SKM-1 (cell line): Measurements from ENCODE around the gene CCL26.
"Not testable (repeated sequence)": the region's sequence is repeated elsewhere in the genome, so short reads cannot be mapped to it uniquely, and the experiment has no call there.

Experiments used
- DNase-seq: peaks from one replicate; lab custom pipeline; 2025; ENCODE audit not compliant: unreplicated experiment; lab: John Stamatoyannopoulos, UW

Gene CCL26

DNA sequence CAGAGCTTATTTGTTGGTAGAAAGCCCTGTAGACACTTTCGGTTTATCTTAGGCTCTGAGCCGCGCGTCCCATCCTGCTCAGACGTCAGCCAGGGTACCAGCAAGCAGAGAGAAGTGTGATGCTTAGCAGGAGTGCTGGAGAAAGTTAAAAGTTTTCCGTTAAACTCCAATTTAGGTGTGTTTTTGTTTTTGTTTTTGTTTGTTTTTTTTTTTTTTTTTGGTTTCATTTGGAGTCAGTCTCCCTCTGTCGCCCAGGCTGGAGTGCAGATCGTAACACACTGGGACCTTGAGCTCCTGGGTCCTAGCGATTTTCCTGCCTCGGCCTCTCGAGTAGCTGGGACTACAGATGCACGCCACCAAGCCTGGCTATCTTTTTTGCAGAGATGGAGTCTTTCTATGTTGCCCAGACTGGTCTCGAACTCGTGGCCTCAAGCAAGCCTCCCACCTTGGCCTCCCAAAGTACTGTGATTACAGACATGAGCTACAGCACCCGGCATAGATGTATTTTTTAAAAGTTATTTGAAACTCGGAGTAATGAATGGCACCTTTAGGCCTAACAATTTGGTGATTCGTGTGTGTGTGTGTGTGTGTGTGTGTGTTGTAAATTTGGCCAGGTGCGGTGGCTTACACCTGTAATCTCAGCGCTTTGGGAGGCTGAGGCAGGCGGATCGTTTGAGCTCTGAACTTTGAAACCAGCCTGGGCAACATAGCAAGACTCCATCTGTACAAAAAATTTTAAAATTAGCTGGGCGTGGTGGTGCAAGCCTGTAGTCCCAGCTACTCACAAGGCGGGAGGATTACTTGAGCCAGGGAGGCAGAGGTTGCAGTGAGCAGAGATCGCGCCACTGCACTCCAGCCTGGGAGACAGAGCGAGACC, 32.0 kb downstream of the CCL26 start:
- DNase-seq, result no peak

DNA sequence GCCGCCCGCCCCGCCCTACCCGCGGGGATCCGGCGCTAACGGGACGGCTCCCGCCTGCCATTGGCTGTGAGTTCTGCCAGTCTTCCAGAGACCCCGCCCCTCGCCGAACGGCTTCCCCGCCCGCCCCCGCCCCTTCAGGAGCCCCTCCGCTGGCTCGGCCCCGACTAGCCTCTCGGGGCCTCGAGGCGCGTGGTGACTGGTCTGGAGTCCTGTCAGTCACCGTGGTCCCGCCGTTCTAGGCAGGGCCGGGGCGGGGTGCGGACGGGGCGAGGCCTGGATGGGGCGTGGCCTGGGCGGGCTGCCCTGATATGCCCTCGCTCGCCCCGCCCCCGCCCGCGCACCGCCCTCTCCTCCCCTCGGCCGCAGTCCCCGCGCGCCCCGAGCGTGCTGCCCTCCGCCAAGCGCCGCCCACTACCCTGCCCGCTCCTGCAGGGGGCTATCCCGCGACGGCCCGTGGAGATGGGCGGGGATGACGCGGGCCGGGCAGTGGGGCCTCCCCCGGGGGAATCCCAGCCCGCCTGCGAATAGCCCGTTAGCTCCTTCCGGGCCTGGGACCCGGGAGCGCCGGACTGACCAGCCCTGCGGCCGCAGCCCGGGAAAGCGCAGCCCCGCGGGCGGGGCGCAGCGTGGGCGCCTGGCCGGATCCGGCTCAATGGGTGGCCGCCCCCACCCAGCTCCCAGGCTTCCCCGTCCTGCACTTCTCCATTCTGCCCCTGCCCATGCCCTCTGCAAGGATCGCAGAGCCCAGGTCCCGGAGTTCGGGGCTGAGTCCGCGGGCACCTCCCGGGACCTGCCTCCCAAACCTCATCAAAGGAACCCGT, 32.8 kb downstream of the CCL26 start:
- peak; percentile 94 for DNase-seq

DNA sequence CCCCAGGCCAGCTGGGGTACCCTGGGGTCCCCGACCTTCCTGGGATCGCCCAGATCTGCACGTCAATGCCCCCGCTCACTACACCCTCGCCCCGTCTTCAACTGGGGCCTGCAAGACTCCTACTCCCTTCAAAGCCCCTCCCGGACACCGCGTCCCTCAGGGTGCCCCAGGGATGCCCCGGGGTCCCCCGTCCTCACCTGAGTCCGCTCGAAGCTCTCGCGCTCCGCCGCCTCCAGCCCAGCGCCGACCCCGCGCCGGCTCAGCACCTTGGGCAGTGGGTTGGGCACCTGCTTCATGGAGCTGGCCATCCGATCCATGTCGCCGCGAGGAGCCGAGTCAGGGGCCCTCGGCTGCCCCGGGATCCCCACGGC, 33.4 kb downstream of the CCL26 start, which contains the start of gene HIP1:
HIP1 (minus strand) TSS at position 338 of the 371 bp plus-strand sequence; CDS start at position 317, 21 bp downstream.
- no peak for DNase-seq

DNA sequence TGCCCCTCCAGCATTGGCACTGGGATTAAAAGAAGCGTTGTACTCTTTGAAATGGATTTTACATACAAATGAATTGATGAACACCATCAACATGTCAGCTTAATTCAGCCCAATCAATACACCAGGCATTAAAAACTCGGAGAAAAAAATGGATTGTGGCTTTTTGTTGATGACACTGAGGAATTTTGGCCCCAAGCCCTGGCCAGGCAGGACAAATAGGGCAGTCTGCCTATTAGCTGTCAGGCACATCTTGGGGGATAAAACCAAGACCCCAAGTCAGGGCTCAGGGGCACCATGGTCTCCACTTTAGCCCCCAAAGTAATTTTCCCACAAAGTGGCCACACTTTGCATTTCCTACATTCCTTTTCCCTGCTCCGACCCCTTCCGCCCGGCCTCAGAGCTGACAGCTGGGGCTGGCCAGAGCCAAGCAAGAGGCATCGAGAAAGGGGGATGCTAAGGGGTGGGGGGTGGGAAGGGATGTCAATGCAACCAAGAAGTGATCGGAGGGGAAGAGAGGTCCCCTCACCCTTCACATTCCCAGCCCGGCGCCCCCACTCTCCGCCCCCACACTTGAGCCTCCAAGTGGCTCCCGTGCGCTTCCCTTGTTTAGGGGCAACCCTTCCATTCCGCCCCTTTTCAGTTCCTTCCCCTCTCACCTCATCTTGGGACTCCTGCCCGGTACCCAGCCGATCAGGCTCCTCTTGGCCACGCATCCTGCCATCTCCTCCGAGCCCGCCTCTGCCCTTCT, 34.0 kb downstream of the CCL26 start:
- no peak for DNase-seq

DNA sequence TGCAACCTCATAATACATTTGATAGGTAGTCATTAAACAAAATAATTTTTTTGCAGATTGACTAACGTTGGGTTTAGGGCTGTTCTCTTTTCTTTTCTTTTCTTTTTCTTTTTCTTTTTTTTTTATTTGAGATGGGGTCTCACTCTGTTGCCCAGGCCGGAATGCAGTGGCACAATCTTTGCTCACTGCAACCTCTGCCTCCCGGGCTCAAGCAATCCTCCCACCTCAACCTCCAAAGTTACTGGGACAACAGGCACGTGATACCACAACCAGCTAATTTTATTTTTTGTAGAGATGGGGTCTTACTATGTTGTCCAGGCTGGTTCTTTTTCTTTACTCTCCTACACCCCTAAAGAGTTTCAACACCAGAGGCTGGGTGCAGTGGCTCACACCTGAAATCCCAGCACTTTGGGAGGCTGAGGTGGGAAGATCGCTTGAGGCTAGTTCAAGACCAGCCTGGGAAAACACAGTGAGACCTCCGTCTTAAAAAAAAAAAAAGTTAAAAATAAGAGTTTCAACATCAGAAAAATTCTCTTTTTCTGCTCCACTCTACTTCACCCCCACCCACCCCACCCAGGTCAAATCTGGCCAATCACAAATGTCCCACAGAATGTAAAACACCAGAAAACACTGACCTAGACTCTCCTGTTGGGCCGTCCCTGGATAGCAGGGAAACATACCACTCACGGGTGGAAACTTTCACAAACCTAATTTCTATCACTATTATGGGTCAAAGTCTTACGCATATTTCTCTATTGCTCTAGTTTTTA, 36.2 kb downstream of the CCL26 start:
- DNase-seq, result no peak

DNA sequence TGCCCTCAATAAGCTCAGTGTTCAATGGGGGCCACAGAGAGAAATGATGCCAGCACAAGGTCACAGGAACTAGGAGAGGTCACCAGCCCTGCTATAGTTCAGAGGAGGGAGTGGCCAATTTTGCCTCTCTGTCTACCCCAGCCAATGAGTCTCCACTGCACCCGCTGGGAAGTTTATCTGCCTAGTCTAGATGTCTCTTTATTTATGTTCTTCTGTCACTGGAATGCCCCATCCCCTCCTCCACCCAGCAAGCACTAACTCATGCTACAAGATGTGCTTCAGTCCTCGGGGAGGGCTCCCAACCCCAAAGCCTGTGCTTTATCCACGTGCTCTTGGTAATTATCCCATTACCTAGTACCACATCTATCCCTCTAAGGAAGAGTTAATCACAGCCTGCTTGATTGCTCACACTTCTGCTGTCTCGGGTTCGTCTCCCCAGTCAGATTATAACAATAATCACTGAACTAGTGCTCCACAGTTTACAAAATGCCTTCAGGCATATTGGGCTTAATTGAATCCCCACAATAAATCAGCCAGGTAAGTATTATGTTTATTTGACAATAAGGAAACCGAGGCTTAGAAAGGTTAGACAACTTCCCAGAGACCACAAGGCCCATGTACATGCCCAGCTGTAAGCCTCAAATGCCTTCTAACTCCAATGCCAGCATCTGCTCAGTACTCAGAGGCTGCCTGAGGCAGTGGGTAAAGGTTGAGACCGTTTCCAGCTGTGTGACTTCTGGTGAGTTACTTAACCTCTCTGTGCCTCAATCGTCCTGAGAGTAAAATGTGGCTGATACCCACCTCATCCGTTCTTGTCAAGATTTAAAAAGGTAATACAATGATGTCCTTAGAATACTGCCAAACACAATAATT, 37.2 kb downstream of the CCL26 start:
- no peak for DNase-seq

DNA sequence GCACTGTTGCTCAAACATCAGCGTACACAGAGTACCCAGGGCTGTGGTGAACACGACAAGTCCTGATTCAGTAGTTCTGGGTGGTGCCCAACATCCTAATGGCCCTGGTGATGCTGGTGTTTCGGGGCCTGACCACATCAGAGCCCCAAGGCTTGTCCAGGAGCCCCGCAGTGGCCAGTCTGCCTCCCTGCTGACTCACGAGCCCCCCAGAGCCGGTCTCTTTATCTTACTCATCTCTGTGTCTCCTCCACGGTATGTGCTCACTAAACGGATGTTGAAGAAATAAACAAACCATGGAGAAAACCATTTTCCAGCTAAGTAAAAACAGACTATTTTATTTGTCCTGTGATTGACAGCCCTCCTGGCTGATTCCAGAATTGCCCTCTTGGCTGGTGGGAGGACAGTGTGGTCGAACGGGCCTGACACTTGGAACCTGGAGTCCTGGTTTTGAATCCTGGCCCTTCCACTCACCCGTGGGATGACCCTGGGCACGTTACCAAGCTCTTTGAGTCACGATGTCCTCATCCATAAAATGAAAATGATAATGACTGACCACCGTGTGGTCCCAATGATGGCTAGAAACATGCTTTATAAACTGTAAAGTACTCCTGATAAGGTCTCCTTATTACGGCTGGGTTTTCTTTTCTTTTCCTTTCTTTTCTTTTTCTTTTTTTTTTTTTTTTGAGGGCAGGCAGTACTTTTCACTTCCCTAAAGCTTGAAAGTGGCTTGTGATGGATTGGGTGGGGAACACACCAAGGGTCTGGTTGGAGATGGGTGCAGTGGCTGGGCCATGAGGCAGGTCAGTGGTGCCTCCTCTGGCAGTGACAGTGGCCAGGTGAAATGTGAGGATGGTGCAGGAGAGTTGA, 39.0 kb downstream of the CCL26 start:
- no peak for DNase-seq

DNA sequence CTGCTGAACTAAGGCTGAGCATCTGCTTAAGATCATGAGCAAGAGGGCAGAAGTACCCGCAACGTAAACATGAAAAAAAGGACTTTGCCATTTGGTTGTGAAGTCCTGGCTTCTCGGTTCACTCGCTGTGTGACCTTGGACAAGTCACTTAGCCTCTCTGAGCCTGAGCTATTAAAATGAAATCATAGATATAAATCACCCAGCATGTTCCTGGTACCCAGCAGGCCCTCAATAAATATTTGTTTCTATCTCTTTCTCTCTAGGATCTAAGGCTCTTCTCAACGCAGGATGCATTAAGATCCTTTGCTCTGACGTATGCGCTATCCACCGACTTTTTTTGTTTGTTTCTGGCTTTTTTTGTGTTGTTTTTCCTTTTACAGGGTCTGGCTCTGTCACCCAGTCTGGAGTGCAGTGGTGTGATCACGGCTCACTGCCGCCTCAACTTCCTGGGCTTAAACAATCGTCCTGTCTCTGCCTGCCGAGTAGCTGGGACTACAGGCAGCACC, 39.9 kb downstream of the CCL26 start:
- no peak for DNase-seq

DNA sequence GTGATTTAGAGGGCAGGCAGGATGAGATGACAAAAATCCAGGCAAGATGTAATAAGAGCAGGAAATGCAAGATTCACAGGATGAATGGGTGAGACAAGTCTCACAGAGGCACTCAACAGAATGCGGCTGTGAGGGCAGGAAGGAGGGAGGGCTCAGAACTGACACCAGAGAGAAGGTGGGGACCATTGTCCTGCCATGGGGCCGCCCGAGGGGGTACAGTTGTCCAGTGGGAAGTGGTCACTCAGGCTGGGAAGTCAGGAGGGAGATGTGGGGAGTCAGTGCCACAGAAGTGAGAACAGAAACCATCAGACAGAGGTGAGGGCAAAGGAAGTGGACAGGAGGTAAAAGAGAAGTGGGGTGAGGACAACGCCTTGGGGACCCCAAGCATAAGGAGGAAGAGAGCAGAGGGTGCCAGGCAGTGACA, 42.1 kb downstream of the CCL26 start:
- no peak for DNase-seq

DNA sequence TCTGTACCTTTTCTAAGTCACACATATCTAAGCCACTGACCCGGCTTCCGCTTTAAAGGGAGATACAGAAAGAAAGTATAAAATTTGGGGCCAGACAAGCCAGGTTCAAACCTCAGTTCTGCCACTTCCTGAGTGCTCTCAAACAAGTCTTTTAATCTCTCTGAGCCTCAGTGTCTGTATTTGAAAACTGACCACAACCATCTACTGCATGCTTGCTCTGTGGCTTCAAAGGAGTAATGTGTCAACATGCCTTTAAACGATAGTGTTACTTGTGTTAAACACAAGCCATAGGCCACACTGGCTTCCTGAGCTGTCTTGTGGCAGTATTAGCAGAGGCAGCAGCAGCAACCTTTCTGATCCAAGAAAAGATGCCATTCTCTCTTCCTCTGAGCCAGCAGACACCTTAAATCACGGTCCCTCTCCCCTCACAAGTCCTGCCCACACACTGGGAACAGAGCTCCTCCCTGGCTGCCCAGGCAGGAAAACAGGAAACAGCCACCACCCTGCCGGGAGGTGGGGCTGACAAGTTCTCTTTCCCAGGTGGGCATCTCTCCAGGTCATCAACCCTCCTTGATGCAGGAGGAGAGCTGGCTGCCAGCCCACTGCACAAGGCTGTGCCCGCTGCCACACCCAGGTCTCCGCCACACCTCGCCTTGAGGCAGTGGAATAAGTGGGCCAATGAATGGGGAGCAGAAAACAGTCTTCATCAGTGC, 44.0 kb downstream of the CCL26 start:
- DNase-seq, result no peak

DNA sequence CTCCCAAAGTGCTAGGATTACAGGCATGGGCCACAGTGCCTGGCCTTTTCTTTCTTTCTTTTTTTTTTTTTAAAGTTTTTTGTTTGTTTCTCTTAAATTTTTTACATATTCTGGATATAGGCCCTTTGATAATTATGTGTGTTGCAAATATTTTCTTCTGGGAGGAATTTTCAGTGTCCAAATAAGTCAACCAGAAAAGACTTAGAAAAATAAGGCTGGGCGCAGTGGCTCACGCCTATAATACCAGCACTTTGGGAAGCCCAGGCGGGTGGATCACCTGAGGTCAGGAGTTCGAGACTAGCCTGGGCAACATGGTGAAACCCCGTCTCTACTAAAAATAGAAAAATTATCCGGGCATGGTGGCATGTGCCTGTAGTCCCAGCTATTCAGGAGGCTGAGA, 44.7 kb downstream of the CCL26 start:
- not testable (repeated sequence) for DNase-seq

DNA sequence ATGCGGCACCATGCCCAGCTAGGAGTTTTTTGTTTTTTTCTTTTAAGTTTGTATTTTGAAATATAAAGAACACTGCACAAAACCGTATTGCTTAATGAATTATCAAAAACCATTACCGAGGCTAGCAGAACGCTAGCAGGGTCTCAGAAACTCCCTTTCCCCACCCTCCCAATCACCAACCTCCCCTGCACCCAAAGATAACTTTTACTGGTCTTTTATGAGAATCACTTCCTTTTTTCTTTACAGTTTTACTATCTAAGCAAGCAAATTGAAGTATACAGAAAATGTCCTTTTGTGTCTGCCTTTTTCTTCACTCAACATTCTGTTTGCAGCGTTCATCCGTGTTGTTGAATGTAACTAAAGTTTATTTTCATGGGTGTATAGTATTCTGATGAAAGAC, 46.7 kb downstream of the CCL26 start:
- no peak for DNase-seq

DNA sequence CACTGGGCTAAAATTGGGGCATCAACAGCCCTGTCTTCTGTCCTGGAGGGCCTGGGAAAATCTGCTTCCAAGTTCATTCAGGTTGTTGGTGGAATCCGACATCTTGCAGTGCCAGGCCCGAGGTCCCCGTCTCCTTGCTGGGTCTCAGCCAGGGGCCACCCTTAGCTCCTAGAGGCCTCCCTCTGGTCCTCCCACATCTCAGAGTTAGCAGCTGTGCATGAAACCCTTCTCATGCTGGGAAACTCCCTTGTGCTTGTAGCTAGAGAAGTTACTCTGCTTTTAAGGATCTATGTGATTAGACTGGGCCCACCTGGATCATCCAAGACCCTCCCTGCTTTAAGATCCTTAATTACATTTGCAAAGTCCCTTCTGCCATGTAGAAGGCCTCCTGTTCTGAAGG, 48.6 kb downstream of the CCL26 start:
- no peak for DNase-seq

DNA sequence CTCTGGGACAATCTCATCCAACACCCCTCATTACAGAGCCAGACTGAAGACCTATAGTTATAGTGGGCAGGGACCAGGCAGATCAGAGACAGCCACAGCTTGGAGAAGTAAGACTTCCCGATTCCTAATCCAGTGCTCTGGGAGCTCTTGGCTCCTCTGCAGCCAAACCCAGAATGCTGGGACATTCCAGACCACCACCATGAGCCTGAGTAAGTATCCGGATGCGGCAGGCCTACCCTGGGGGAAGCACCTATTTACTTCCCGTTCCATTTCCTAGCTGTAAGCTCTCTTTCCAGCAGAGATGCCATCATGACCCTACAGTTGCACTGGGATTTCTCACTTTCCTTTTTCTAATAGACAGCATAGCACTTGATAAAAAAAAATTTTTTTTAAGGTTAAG, 49.6 kb downstream of the CCL26 start:
- DNase-seq, result no peak

DNA sequence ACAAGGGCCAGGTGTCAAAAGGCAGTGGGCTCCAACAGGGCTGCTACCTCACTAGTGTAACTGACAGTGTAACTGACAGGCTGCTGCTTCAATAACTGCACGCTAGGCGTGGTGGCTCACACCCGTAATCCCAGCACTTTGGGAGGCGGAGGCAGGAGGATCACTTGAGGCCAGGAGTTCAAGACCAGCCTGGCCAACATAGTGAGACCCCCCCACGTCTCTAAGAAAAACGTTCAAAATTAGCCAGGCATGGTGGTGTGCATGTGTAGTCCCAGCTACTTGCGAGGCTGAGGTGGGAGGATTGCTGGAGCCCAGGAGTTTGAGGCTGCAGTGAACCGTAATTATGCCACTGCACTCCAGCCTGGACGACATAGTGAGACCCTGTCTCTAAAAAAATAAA, 50.1 kb downstream of the CCL26 start:
- DNase-seq, result not testable (repeated sequence)

DNA sequence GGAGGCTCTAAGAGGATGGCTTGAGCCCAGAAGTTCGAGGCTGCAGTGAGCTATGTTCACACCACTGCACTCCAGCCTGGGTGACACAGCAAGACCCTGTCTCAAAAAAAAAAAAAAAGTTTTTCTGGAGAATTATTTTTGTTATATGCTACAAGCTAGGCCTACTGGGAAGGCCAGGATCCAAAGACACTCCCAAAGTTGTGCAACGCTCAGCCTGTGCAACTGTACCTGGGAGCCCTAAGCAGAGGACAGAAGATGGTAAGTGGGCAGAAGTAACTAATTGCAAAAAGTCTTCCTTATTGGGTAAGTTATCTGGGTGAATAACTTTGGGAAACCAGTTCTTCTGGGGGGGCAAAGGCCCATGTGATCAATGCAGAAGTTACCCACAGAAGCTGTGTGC, 50.6 kb downstream of the CCL26 start:
- no peak for DNase-seq

DNA sequence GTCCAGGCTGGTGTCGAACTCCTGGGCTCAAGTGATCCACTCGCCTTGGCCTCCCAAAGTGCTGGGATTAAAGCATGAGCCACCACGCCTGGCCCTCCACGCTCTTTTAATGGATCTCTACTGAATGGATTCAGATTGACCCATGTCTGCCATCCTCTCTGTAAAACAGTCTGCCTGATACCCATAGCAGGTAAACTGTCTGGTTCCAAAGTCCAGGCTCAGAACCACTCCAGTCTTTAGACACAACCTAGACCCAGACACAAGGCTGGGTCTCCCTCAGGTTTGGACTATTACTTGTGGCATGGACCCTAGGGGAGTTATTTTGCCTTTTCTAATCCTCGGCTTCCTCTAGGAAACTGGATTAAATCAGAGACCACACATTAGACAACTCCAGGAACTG, 52.4 kb downstream of the CCL26 start:
- no peak for DNase-seq
